GM19395 (cell line): ENCODE measurements around the gene DOCK10.

Experiments
- ATAC-seq: cut with Tn5 transposase; IDR thresholded peaks from one replicate; pipeline ENCODE4 v1.9.1; 2021; ENCODE audit warnings: mild to moderate bottlenecking, moderate library complexity; ENCODE audit not compliant: unreplicated experiment

The DOCK10 gene

GRCh38 chr2:224885836-224886547, 156.3 kb downstream of the DOCK10 start:
- ATAC-seq: peak; percentile 89

- no peak for ATAC-seq
These were observed 157.0 kb downstream of the DOCK10 start for GRCh38 chr2:224885291-224885690.

GRCh38 chr2:224884188-224884587, 158.1 kb downstream of the DOCK10 start:
- no peak for ATAC-seq

GRCh38 chr2:224883700-224884099, 158.6 kb downstream of the DOCK10 start:
- ATAC-seq: no peak

GRCh38 chr2:224883172-224883516, 159.1 kb downstream of the DOCK10 start:
- ATAC-seq: no peak

GRCh38 chr2:224882291-224883171, 159.7 kb downstream of the DOCK10 start:
- ATAC-seq: no peak

- no peak for ATAC-seq
These were observed 160.4 kb downstream of the DOCK10 start for GRCh38 chr2:224881846-224882245.

- ATAC-seq: no peak
These were observed 165.7 kb downstream of the DOCK10 start for GRCh38 chr2:224876522-224876921.

GRCh38 chr2:224875841-224876240, 166.4 kb downstream of the DOCK10 start:
- peak; percentile 65 for ATAC-seq

GRCh38 chr2:224875153-224875552, 167.1 kb downstream of the DOCK10 start:
- peak; percentile 63 for ATAC-seq

GRCh38 chr2:224871813-224872212, 170.5 kb downstream of the DOCK10 start:
- ATAC-seq: no peak

GRCh38 chr2:224870341-224870740, 171.9 kb downstream of the DOCK10 start:
- ATAC-seq: no peak

GRCh38 chr2:224869601-224870233, 172.6 kb downstream of the DOCK10 start:
- ATAC-seq: no peak

GRCh38 chr2:224865016-224865415, 177.3 kb downstream of the DOCK10 start:
- ATAC-seq: no peak

- no peak for ATAC-seq
These were observed 181.0 kb downstream of the DOCK10 start for GRCh38 chr2:224861266-224861665.

- no peak for ATAC-seq
These were observed 181.5 kb downstream of the DOCK10 start for GRCh38 chr2:224860786-224861185.

GRCh38 chr2:224851811-224852210, 190.5 kb downstream of the DOCK10 start:
- ATAC-seq: no peak

GRCh38 chr2:224850081-224850480, 192.2 kb downstream of the DOCK10 start:
- ATAC-seq: no peak

GRCh38 chr2:224849264-224849663, 193.0 kb downstream of the DOCK10 start:
- ATAC-seq: no peak

GRCh38 chr2:224847961-224848850, 194.1 kb downstream of the DOCK10 start:
- ATAC-seq: no peak

GRCh38 chr2:224847381-224847780, 194.9 kb downstream of the DOCK10 start:
- ATAC-seq: no peak
